HG03521 (cell line): ENCODE data around the gene UBR4.
"Not testable (repeated sequence)": the region's sequence is repeated elsewhere in the genome, so short reads cannot be mapped to it uniquely, and the experiment has no call there.

Experiments used
- ATAC-seq: cut with Tn5 transposase; IDR thresholded peaks from one replicate; pipeline ENCODE4 v1.9.1; 2021; ENCODE audit warnings: mild to moderate bottlenecking, moderate library complexity; ENCODE audit not compliant: unreplicated experiment

Gene UBR4

DNA sequence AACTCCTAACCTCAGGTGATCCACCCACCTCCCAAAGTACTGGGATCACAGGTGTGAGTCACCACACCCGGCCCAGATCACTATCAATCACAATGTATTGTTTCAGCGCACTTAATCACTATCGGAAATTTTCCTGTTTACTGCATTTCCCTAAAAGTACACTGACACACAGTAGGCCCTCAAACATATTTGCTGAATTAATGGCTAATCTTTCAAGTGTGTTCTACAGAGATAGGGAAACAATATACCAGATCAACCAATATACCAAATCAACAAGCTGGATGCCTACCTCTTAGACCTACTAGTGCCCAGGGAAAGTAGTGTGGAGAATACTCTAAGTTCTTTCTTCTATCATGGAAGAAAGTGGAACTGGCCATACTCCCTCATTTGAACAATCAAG, 17.1 kb downstream of the UBR4 start:
- no peak for ATAC-seq

DNA sequence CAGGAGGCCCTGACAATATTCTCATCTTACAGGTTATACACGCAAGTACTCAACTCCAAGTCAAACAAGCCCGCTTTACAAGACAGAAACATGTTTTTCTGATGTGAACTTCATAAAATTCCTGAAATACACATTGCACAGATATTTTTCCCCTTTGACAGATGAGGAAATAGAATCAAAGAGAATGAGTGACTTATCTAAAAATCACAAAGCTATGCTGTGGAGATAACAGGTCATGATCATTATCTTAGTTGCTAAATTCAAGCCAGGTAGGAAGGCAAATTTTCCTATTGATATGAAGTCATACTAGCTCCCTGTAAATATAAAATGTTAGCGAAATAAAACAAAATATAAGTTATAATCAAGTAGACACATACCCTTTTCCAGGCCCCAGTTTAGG, 18.3 kb downstream of the UBR4 start:
- no peak for ATAC-seq

DNA sequence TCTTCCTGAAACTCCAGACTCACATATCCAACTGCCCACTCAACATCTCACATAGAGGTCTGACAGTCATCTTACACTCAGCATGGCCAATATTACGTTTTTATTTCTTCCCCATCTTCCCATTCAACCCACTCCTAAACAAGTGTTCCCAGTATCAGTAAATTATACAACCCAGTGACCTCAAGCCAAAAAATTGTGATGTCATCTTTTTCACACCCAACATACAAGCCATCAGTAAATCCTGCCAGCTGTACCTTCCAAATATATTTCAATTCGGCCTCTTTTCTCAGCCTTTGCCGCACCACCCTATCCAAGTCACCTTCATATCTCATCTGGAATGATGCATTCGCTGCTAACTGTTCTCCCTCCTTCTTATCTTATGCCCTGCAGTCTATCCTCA, 19.6 kb downstream of the UBR4 start:
- ATAC-seq: no peak

DNA sequence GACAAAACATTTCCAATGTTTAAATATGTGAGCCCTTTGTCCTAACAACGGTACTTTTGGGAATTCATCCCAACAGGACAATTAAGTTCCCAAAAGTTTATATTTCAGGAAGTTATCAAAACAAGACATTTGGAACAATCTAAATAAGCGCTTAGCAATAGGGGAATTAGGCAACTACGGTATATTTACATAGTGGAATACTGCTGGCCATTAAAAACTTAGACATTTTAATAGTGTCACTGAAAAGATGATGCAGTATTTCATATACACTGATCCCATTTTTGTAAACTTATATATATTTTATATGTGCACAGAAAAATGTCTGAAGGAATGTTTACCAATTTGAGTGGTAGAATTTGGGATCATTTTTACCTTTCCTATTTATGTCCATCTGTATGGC, 20.8 kb downstream of the UBR4 start:
- no peak for ATAC-seq

DNA sequence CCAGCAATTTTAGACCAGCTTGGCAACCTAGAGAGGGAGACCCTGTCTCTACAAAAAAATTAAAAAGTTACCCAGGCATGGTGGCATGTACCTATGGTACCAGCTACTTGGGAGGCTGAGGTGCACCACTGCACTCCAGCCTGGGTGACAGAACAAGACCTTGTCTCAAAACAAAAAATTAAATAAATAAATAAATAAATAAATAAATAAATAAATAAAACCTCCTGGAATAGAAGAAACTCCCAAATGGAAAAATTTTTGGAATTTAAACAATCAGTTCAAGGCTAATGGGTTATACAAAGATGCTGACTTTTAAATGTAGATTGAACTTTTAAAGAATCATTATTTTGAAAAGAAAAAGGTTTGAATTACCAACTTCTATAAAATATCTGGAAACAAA, 22.2 kb downstream of the UBR4 start:
- no peak for ATAC-seq

DNA sequence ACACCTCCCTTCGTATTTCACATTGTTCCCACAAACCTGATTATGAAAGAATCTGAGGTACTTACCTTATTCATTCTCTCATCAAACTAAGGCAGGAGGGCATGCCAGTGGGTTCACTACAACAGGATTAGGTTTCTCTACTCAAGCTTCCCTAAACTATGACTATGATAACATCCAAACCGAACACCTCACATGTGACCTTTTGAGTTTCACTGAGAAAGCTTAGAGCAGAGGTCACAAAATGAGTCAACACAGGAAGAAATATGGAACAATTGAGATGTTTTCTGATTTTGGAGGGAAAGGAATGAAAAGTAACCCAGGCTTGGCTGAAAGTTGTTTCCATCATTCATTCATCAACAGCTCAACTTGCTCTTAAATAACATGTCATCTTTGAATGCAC, 24.1 kb downstream of the UBR4 start:
- no peak for ATAC-seq

DNA sequence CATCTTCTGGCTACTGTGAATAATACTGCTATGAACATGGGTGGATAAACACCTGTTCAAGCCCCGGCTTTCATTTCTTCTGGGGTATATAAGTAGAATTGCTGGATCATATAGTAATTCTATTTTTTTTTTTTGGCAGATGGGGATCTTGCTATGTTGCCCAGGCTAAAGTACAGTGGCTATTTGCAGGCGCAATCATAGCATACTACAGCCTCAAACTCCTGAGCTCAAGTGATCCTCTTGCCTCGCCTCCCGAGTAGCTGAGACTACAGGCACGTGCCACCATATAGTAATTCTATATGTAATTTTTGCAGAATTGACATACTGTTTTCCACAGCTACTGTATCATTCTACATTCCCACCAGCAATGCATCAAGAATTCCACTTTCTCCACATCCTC, 27.8 kb downstream of the UBR4 start:
- ATAC-seq: no peak

DNA sequence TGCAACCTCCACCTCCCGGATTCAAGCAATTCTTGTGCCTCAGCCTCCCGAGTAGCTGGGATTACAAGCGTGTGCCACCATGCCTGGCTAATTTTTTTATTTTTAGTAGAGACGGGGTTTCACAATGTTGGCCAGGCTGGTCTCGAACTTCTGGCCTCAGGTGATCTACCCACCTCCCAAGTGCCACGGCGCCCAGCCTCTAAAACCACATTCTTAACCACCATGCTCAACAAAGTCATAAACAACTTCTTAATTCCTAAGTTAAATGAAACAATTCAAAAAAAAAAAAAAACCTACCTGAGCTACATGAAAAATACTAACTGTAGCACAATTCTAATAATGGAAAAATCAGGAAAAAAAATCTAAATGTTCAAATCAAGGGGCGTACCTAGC, 29.8 kb downstream of the UBR4 start:
- not testable (repeated sequence) for ATAC-seq

DNA sequence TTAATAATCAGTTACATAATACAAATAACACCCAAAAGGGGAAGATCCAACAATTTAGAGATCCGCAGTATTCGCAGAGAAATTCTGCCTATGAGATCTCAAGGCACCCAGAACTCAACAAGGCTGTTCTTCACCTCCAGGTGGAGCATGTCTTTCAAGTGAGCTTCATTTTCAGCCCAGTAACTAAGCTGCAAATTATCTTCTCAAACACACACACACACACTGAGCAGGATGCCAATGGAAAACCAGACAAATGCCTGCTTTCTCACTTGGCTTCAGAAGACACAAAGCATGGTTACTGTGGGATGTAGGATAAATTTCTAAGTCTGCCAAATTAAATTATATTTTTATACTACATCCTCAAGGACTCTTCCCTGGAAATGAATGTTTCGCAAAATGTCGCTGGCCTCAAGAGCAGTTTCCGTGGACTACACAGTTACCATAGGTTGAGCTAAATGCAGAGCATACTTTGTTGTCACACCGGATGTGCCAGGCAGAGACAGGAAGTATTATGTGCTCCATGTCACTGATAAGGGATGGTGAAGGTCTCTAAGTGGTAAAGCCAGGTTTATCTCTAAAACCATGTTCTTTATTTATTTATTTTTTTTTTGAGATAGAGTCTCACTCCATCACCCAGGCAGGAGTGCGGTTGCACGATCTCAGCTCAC, 30.3 kb downstream of the UBR4 start:
- ATAC-seq: no peak

DNA sequence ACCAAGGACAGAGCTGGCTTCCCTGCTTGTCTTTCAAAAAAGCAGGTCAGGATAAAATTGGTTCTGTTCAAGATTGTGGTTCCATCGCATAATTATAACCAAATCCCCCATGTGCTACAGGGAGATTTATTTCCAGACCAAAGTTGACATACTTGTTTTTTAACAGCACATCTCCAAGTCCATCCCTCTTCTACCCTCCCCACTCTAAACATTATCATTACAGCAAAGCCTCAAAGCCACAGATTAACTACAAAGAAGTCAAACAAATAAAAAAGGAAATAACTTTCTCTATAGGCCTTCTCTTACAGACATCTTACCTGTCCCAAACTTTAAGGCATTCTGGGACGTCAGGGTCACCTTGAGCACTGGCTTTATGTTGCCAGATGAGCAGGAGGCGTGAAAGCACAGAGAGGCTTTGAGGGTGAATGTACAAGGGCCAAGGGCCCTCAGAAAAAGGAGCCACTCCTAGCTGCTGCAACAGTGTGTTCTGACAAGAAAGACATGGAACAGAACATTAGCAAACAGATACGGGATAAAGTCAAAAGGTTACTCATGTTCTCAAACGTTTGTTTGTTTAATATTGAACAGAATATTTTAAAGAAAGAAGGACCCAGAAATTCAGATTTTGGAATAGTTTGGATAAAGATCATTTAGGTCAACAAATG, 31.2 kb downstream of the UBR4 start:
- no peak for ATAC-seq

DNA sequence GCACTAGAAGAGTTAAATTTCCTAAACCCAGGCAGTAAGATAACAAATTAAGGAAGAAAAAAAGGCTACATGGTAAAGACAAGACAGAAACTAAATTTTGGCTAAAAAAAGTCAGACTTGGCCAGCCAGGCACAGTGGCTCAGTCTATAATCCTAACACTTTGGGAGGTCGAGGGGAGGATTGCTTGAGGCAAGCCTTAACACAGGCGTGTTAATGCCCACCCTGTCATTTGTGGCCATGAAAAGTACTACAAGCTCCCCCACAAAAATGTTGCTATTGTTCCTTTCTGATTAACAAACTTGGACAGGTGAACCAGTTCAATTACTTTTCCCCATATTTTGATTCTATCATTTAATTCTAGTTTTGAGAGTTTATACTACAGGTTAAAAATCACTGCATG, 32.3 kb downstream of the UBR4 start:
- ATAC-seq: no peak

DNA sequence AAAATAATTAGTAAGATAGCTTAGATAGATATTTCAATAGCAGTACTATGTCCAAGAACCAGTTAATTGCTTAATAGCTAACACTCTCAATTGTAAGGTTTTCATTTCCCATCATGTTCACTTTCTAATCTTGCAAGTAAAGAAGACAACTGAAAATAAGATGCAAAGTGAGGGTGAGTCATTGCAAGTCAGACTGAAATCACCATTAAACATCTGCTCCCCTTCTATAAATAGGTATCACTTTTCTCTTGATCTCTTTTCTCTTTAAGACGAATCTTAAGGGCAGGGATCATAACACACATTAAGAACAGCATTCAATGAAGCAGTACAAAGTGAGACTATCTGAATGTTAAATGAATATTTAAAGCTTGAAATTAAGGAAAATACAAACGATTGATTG, 40.4 kb downstream of the UBR4 start:
- ATAC-seq: no peak

DNA sequence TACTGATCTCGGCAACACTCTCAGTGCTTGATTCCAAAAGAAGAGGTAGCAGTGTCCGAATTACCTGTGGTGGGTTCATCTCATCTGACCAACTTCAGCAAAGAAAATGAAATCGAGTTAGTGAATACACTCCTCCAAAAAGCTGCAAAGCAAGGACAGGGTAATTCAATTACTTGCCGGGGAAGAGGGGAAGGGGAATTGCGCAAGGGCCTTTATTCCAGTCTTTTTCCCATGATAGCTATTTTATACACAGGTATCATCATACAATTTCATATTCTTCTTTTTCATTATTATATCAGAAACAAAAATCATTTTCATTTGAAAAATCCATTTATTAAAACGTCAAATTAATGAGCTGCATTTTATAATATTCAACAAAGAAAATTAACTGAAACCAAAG, 42.9 kb downstream of the UBR4 start:
- no peak for ATAC-seq

DNA sequence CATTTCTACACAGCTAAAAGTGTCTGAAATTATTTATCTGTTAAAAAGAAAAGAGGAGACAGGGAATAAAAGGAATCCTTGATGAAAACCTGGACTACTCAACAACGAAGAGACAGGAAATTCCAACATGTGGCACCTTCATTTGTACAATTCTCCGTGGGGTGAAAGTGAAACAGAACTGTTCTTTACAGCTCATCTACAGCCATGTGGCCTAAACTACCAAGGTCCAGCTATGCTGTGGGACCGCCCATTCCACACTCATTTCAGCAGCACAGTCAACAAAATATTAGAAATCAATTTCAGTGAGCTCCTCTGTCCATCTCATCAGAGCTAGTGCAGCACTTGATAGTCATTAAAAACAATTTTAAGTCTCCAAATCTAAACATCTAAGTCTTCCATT, 44.0 kb downstream of the UBR4 start:
- ATAC-seq: no peak

DNA sequence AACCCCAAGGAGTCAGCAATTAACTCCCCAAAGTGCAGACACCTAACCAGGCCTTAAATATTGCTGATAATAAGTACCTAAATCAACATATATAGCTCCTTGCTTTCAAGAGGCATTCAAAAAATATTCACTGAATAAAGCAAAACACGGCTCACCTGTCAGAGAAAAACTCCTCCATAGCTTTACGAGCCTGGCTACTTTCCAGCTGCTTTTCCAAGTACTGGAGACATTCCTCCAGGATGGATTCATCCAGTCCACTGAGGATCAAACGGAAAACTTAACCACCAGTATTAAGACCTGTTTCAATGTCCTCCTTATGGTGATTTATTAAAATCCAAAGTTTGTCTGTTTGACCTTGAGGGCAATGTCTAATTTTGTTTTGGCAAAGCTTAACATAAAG, 44.6 kb downstream of the UBR4 start:
- no peak for ATAC-seq

DNA sequence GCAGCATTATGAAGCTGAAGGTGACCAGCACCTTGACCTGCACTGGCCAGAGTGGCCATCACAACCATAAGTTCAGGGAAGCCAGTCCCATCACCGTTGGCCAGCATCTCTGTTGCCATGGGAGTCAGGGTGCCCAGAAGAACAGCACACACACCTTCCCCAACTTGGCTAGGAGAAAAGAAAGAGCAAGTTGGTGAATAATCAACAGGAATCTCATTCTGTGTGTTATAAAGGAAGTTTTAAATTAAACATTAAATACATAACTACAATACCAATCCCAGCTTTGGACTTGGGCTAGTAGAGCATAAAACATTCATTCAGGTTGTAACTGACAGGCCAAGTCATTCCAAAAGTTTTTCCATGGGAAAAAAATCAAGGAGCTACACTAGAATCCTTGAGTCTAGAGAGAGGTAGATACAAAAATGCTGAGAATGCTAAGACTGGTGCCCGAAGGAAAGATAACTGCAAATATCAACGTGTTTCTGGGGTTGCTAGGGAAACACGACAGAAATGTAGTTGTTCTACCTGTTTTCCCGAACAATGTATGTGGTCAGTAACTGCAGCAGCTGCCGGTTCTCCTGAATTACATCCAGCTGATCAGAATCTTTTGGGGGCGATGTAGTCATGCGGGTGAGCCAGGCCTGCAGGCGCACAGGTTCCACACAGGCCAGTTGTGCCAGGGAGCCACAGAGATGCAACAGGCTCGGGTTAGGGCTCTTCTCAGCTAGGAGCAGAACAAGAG, 45.6 kb downstream of the UBR4 start:
- no peak for ATAC-seq

DNA sequence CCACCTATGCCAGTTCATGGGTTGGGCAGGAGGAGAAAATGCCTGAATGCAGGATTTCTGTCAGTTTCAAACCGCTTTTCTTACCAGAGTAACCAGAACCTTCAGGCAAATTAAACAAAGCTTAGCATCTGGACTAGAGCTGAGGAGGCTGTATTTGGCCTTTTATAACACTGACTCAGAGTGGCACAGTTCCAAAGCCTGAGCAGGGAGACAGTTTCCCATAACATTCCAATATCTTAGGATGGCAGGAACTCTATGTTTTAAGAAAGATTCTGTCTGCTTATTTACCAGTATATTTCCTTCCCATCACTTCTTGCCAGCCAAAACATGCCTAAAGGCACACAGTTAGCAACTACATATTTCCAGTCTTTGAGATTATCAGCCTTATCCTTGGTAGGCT, 46.8 kb downstream of the UBR4 start:
- ATAC-seq: no peak

DNA sequence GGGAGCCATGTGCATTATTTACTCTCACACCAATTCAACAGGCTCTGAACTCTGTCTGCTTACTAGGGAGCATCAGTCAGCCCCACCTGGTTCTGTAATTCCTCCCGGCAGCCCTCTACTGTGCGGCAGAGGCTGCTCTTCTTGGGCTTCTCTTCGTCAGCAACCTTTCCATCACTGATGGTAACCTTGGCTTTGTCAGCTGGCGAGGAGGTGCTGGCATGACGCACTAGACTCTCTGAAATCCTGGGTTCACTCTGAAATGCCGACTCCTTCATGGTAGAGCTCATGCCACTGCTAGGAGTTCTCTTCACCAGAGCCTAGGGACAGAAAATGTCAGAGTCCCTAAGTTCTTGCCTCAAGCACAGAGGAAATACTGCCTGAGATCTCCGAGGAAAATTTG, 49.2 kb downstream of the UBR4 start:
- ATAC-seq: no peak

DNA sequence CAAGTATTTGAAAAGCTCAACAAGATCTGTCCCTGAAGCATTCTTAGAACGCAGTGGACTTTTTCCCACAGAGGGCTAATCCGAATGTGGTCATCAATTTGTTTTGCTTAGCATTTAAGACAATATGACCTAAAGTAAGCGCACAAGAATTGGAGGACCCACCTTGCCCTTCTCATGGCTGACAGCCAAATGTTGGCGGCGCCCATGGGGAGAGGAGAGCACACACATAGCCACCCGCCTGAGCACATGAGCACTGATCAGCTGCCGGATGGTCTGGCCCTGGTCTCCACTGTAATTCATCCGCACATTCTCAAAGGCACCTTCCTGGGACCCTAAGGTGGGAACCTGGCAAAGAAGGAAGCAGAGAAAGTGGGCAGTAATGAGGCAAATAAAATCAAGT, 52.4 kb downstream of the UBR4 start:
- no peak for ATAC-seq

DNA sequence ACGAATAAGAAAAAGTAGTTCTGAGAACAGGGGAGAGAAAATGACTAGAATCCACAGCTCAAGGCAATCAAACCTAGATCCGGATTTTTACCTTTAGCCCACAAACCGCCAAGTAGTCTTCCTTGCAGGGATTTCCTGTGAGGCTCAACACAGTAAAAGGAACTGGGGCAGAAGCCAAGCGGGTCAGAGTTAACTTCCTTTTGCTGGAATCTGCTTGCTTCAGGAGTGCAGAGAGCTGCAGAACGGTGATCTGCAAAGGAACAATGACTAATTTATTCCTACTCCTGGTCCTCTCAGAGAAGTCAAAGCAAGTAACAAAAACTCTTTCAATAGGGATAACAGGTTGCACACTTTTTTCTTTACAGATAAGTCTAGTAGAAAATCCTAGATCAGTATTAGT, 53.4 kb downstream of the UBR4 start:
- ATAC-seq: no peak

DNA sequence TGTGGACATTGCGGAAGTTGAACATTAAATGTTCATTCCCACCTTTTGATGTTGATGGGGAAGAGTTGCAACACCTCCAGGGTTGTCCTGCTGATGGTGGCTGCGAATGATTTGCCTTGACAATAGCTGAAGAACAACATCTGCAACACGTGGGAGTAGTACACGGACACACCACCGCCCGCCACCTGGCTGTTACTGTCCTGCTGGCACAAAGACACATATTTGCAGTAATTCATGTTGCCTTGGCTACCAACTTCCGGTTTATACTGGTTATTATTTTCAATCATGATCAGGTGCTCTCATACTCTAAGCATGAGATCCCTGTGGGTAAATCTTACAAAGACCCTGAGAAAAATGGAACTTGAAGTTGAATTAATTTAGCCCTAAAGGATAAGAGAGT, 55.2 kb downstream of the UBR4 start:
- ATAC-seq: no peak

DNA sequence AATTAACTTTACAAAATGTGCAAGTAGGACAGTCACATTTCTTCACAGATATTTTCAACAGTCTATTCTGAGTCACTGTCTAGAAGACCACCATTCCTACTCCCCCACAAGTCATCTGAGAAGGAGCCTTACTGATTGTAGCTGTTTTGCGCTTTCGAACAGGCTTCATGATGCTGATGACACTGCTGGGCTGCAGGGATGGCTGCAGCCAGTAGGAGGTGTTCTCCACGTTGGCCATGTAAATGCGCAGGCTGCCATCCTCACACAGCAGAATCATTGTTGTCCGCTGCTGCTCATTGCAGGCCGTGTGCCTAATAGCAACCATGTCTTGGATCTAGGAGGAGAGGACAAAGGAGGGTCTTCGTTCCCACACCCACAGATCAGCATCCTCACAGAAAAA, 56.9 kb downstream of the UBR4 start:
- ATAC-seq: no peak
